Endodermal cell (in vitro differentiated cells): ENCODE results near the gene ADCYAP1R1. TPM values are rescaled to one million over a fixed set of nuclear protein-coding genes. Genes with fewer than 3 reads are reported as not detected.
A peak's percentile ranks its signal among the peaks of the same experiment; 100 is the strongest.

ENCODE experiments used
- DNase-seq: peaks from one replicate; pipeline ENCODE4 v3.0.0-alpha.2; 2017
- H3K27ac ChIP-seq: 2 replicates; pipeline ENCODE4 v1.5.1; 2013; ENCODE audit warnings: mild to moderate bottlenecking, low read depth, low read length, moderate library complexity
- H3K27me3 ChIP-seq: 2 replicates; pipeline ENCODE4 v1.6.1; 2013; ENCODE audit warnings: mild to moderate bottlenecking, low read length, moderate library complexity; ENCODE audit not compliant: insufficient read depth, control insufficient read depth, poor library complexity, severe bottlenecking
- H3K36me3 ChIP-seq: 2 replicates; pipeline ENCODE4 v1.7.0; 2013; ENCODE audit warnings: mild to moderate bottlenecking, low read length, moderate library complexity; ENCODE audit not compliant: control insufficient read depth, insufficient read depth
- H3K4me1 ChIP-seq: one replicate; pipeline ENCODE4 v1.7.0; 2013; ENCODE audit warnings: low read length; ENCODE audit not compliant: control insufficient read depth, insufficient read depth
- H3K4me3 ChIP-seq: 2 replicates; pipeline ENCODE4 v1.5.1; 2013; ENCODE audit warnings: mild to moderate bottlenecking, low read length, moderate library complexity
- H3K9ac ChIP-seq: 2 replicates; pipeline ENCODE4 v1.6.1; 2013; ENCODE audit warnings: mild to moderate bottlenecking, low read length, moderate library complexity; ENCODE audit not compliant: poor library complexity, severe bottlenecking; ENCODE audit errors: extremely low read depth
- H3K9me3 ChIP-seq: 2 replicates; pipeline ENCODE4 v1.6.1; 2013; ENCODE audit warnings: mild to moderate bottlenecking, low read length, moderate library complexity; ENCODE audit not compliant: control insufficient read depth
- H3K27ac Mint-ChIP-seq: 2 replicates; pipeline ENCODE4 v1.8.0; 2020; ENCODE audit warnings: mixed read lengths
- H3K27me3 Mint-ChIP-seq: 2 replicates; pipeline ENCODE4 v1.8.0; 2021; ENCODE audit warnings: mild to moderate bottlenecking, mixed read lengths; ENCODE audit not compliant: insufficient read depth
- H3K36me3 Mint-ChIP-seq: 2 replicates; pipeline ENCODE4 v1.8.0; 2020; ENCODE audit warnings: low read depth, mixed read lengths
- H3K4me1 Mint-ChIP-seq: 2 replicates; pipeline ENCODE4 v1.8.0; 2020; ENCODE audit warnings: mixed read lengths
- H3K4me3 Mint-ChIP-seq: 2 replicates; pipeline ENCODE4 v1.8.0; 2020; ENCODE audit warnings: mild to moderate bottlenecking, moderate library complexity, mixed read lengths
- H3K9me3 Mint-ChIP-seq: 2 replicates; pipeline ENCODE4 v1.8.0; 2020; ENCODE audit warnings: mild to moderate bottlenecking, mixed read lengths
- CTCF ChIP-seq: fragments of 200-600 bp; sonication (generic); conservative IDR thresholded peaks from 2 replicates; pipeline ENCODE4 v1.5.0; 2021; ENCODE audit warnings: antibody characterized with exemption, mild to moderate bottlenecking
- WGBS, 2 experiments: methylation state at CpG; one replicate each; pipeline versions ENCODE4 v1.1.5 to v1.1.7; 2013; ENCODE audit warnings: missing lambda C conversion rate in 2 of 2, mixed read lengths in 1 of 2; ENCODE audit not compliant: insufficient coverage in 1 of 2, insufficient read length in 1 of 2; 5-methylcytosine and 5-hydroxymethylcytosine counted together
- total RNA-seq, 2 donors: library from RNA; stranded (reverse); fragmentation: NEBNext Ultra II Directional in 1 of 2; extraction: Animal tissue kit (Norgen Biotek cat#: 25700) in 1 of 2; gene quantifications; 2 replicates in 1 of 2; 3 replicates in 1 of 2; pipeline ENCODE4 v1.2.1, GENCODE V29; 2021

The ADCYAP1R1 gene
- total RNA-seq, 2 donors from 2014 or later, result 1.2 to 2.1 TPM

GRCh38 chr7:31077484-31078362 lies 25.6 kb downstream of the ADCYAP1R1 start:
- Mint-ChIP-seq H3K9me3 (no peaks in the 10 kb centered on the region), H3K36me3 (no peaks in the 10 kb centered on the region), H3K27ac (no peak overlapping the region), H3K27me3 (no peaks in the 10 kb centered on the region), H3K4me3 (no peak overlapping the region), H3K4me1 (peaks cover 33% of the 10 kb centered on the region)
- H3K9me3 ChIP-seq, result no peaks in the 10 kb centered on the region
- no peak overlapping the region for H3K27ac ChIP-seq
- TF ChIP-seq CTCF, result no peak
- no peak for DNase-seq
- H3K4me1 ChIP-seq, result peaks cover 9% of the 10 kb centered on the region
- no peaks in the 10 kb centered on the region for H3K27me3 ChIP-seq
- no peak overlapping the region for H3K9ac ChIP-seq
- WGBS, 2 experiments, result 89 to 93% methylated on average over 4 to 10 of the region's 10 CpGs
- H3K36me3 ChIP-seq, result no peaks in the 10 kb centered on the region
- H3K4me3 ChIP-seq, result no peak overlapping the region

GRCh38 chr7:31078363-31078990 lies 26.4 kb downstream of the ADCYAP1R1 start:
- no peaks in the 10 kb centered on the region for H3K9me3 ChIP-seq
- no peak overlapping the region for H3K27ac ChIP-seq
- Mint-ChIP-seq H3K4me3 (no peak overlapping the region), H3K9me3 (no peaks in the 10 kb centered on the region), H3K27me3 (no peaks in the 10 kb centered on the region), H3K27ac (no peak overlapping the region), H3K4me1 (peaks cover 31% of the 10 kb centered on the region), H3K36me3 (no peaks in the 10 kb centered on the region)
- WGBS, 2 experiments, result 95 to 96% methylated on average over 11 to 24 of the region's 24 CpGs
- no peaks in the 10 kb centered on the region for H3K36me3 ChIP-seq
- peaks cover 9% of the 10 kb centered on the region for H3K4me1 ChIP-seq
- H3K27me3 ChIP-seq, result no peaks in the 10 kb centered on the region
- H3K4me3 ChIP-seq, result no peak overlapping the region
- TF ChIP-seq CTCF, result no peak
- DNase-seq, result no peak
- H3K9ac ChIP-seq, result no peak overlapping the region

GRCh38 chr7:31079126-31079823 lies 27.2 kb downstream of the ADCYAP1R1 start:
- Histone ChIP-seq H3K36me3 (no peaks in the 10 kb centered on the region), H3K9ac (no peak overlapping the region), H3K27ac (no peak overlapping the region), H3K4me1 (peaks cover 9% of the 10 kb centered on the region), H3K27me3 (no peaks in the 10 kb centered on the region), H3K9me3 (no peaks in the 10 kb centered on the region), H3K4me3 (no peak overlapping the region)
- no peaks in the 10 kb centered on the region for H3K36me3 Mint-ChIP-seq
- no peaks in the 10 kb centered on the region for H3K27me3 Mint-ChIP-seq
- TF ChIP-seq CTCF, result no peak
- peaks cover 31% of the 10 kb centered on the region for H3K4me1 Mint-ChIP-seq
- H3K4me3 Mint-ChIP-seq, result no peak overlapping the region
- peak; percentile 62 for DNase-seq
- peak overlapping the region; percentile 16 for H3K27ac Mint-ChIP-seq
- H3K9me3 Mint-ChIP-seq, result no peaks in the 10 kb centered on the region
- 85 to 95% methylated on average over 3 to 11 of the region's 11 CpGs for WGBS, 2 experiments
